SK-N-MC (cell line): ENCODE data around the gene EBF4.

ENCODE experiments used
- EZH2 ChIP-seq: fragments of 200-600 bp; sonication (generic); IDR thresholded peaks from one replicate; pipeline ENCODE4 v1.6.1; 2017; ENCODE audit warnings: antibody characterized with exemption
- POLR2AphosphoS5 ChIP-seq: IDR thresholded peaks from 2 replicates; pipeline ENCODE4 v1.6.1; 2012; ENCODE audit warnings: mild to moderate bottlenecking, low read depth, low read length, borderline replicate concordance

- TF ChIP-seq POLR2AphosphoS5, result no peak
- no peak for TF ChIP-seq EZH2
These were observed 81.2 kb downstream of the EBF4 start for GRCh38 chr20:2773812-2774211.
